Chondrocyte (in vitro differentiated cells): ENCODE data around the gene THSD4. TPM values are rescaled to one million over a fixed set of nuclear protein-coding genes. Genes with fewer than 3 reads are reported as not detected.

ENCODE experiments used
- DNase-seq: peaks from one replicate; pipeline ENCODE4 v3.0.0; 2021; ENCODE audit warnings: mixed read lengths, low spot score
- H3K27ac Mint-ChIP-seq: one replicate; pipeline ENCODE4 v1.8.0; 2021; ENCODE audit warnings: mild to moderate bottlenecking, moderate library complexity, mixed read lengths; ENCODE audit not compliant: unreplicated experiment
- H3K27me3 Mint-ChIP-seq: 2 replicates; pipeline ENCODE4 v1.8.0; 2021; ENCODE audit warnings: low read depth, mixed read lengths
- H3K36me3 Mint-ChIP-seq: 2 replicates; pipeline ENCODE4 v1.8.0; 2021; ENCODE audit warnings: low read depth, mixed read lengths
- H3K4me1 Mint-ChIP-seq: 2 replicates; pipeline ENCODE4 v1.8.0; 2021; ENCODE audit warnings: low read depth, mild to moderate bottlenecking, mixed read lengths
- H3K4me3 Mint-ChIP-seq: one replicate; pipeline ENCODE4 v1.8.0; 2021; ENCODE audit warnings: mild to moderate bottlenecking, moderate library complexity, mixed read lengths; ENCODE audit not compliant: unreplicated experiment
- H3K9me3 Mint-ChIP-seq: 2 replicates; pipeline ENCODE4 v1.8.0; 2021; ENCODE audit warnings: low read depth, mixed read lengths
- total RNA-seq: library from RNA; stranded (reverse); gene quantifications from 3 replicates; pipeline ENCODE4 v1.2.1, GENCODE V29; 2021
- TF ChIP-seq, protein P1 (sequence below): fragments of 200-600 bp; sonication (generic); IDR thresholded peaks from 2 replicates; pipeline ENCODE4 v1.5.0; 2021; ENCODE audit warnings: antibody characterized with exemption, mild to moderate bottlenecking, moderate library complexity

Gene THSD4
- total RNA-seq, 1 donor from 2014 or later, result 3.4 TPM

DNA sequence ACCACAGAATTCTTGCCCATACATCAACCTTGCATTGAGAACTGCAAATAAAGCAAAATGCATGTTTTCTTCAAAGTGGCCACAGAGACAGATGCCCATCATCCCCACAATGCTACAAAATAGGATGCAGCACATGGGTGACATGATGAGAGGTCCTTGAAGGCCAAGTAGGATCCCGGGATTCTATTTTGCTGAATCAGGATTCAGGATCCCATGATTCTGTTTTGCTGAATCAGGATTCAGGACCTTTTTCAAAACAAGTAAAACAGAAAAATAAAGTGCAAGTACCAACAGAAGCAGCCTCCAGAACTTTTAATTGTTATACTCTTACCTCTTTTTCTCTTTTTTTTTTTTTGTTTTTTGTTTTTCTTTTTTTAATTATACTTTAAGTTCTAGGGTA, 453.0 kb downstream of the THSD4 start:
- no peak for DNase-seq
- H3K27me3 Mint-ChIP-seq, result peaks cover 3% of the 10 kb centered on the region
- TF ChIP-seq, protein P1, sequence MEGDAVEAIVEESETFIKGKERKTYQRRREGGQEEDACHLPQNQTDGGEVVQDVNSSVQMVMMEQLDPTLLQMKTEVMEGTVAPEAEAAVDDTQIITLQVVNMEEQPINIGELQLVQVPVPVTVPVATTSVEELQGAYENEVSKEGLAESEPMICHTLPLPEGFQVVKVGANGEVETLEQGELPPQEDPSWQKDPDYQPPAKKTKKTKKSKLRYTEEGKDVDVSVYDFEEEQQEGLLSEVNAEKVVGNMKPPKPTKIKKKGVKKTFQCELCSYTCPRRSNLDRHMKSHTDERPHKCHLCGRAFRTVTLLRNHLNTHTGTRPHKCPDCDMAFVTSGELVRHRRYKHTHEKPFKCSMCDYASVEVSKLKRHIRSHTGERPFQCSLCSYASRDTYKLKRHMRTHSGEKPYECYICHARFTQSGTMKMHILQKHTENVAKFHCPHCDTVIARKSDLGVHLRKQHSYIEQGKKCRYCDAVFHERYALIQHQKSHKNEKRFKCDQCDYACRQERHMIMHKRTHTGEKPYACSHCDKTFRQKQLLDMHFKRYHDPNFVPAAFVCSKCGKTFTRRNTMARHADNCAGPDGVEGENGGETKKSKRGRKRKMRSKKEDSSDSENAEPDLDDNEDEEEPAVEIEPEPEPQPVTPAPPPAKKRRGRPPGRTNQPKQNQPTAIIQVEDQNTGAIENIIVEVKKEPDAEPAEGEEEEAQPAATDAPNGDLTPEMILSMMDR, result no peak
- H3K27ac Mint-ChIP-seq, result no peak overlapping the region
- H3K36me3 Mint-ChIP-seq, result no peaks in the 10 kb centered on the region
- H3K4me3 Mint-ChIP-seq, result no peak overlapping the region
- no peaks in the 10 kb centered on the region for H3K9me3 Mint-ChIP-seq
- H3K4me1 Mint-ChIP-seq, result peaks cover 13% of the 10 kb centered on the region

DNA sequence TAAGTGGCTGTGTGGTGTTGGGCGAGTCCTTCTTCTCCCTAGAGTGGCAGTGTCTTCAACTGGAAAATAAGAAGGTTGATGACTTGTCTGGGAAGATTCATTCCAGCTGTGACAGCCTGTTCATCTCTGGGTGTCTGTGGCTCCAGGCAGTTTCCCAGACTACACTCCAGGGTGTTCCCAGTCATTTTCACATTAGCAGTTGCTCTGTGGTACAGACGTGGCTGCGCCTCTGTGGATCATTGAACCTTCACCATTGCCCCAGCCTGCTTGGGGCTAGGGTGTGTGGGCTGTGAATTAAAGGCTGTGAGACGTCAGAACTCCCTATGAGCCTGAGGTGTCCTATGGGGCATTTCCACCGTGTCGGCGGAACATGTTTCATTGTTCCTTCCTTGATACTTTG, 455.5 kb downstream of the THSD4 start:
- Mint-ChIP-seq H3K27ac (no peak overlapping the region), H3K4me1 (peaks cover 13% of the 10 kb centered on the region), H3K36me3 (no peaks in the 10 kb centered on the region), H3K9me3 (no peaks in the 10 kb centered on the region), H3K27me3 (peaks cover 3% of the 10 kb centered on the region), H3K4me3 (no peak overlapping the region)
- DNase-seq, result no peak
- TF ChIP-seq, protein P1, result no peak

DNA sequence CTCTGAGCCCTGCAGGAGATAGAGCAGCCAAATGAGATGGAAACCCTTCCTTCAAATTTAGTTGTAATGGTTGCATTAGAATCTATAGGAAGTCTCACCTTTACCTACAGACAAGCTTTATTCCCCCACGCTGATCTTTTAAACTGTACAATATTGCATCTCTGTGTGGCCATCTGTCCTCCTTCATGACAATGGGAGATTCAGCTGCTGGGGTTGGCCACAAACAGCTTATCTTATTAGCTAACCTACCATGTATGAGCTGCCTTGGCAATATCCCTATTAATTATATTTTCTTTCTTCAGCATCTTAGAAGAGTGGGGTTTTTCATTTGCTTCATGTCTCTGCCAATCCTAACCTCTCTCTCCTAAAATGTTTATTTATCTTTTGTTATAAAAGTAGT, 456.4 kb downstream of the THSD4 start:
- no peak overlapping the region for H3K27ac Mint-ChIP-seq
- H3K4me1 Mint-ChIP-seq, result peaks cover 13% of the 10 kb centered on the region
- H3K9me3 Mint-ChIP-seq, result no peaks in the 10 kb centered on the region
- TF ChIP-seq, protein P1, result no peak
- H3K4me3 Mint-ChIP-seq, result no peak overlapping the region
- no peak for DNase-seq
- H3K27me3 Mint-ChIP-seq, result peaks cover 3% of the 10 kb centered on the region
- H3K36me3 Mint-ChIP-seq, result no peaks in the 10 kb centered on the region

DNA sequence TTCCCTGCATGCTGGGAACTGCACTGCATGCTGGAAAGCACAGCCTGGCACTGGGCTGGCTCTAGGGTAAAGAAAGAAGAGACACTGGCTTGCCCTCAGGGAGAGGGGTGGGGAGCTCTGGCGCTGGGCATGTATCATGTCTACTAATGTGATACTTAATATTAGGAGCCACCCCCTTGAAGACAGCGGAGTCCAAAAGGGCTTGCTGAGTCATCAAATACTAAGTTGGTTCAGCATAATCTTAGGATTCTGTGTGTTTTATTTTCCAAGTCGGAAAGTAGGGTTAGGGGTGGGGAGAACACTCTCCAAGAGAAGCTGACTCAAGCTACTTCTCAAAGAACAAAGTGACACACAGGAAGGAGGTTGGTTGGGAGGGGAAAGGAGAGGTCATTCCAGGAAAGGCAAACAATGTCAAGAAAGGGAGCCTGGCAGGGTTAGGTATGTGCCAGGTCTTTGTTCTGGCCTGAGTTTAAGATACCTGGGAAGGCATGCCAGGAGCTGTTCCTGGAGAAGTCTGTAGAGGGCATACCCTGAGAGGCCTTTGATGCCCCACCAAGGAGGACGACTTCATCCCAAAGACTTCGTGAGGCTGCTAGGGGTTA, 457.3 kb downstream of the THSD4 start:
- no peaks in the 10 kb centered on the region for H3K36me3 Mint-ChIP-seq

DNA sequence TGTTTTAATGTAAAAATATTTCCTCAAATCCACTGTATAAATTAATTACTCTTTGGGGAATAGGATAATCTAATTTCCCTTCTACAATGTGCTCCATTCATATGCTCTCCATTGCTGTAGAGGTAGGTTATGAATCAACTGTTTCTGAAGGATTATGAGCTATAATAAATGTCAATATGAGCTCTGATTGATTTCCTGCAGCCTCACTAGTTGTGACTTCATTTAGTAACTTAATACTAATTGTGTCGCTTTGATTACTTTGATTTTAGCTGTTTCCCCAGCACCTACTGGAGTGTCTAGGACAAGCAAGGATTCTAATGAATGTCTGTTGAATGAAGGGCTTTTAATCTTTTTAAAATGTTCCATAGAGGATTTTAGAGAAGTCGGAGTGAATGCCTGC, 458.3 kb downstream of the THSD4 start:
- DNase-seq, result no peak
- Mint-ChIP-seq H3K4me3 (no peak overlapping the region), H3K4me1 (peaks cover 12% of the 10 kb centered on the region), H3K36me3 (no peaks in the 10 kb centered on the region), H3K9me3 (no peaks in the 10 kb centered on the region), H3K27ac (no peak overlapping the region), H3K27me3 (peaks cover 3% of the 10 kb centered on the region)
- TF ChIP-seq, protein P1, result no peak

More for the DNA sequence above, 457.3 kb downstream of the THSD4 start:
- DNase-seq, result no peak
- H3K27me3 Mint-ChIP-seq, result peaks cover 3% of the 10 kb centered on the region
- H3K4me1 Mint-ChIP-seq, result peaks cover 13% of the 10 kb centered on the region
- no peak overlapping the region for H3K4me3 Mint-ChIP-seq
- no peak overlapping the region for H3K27ac Mint-ChIP-seq
- H3K9me3 Mint-ChIP-seq, result no peaks in the 10 kb centered on the region
- TF ChIP-seq, protein P1, result no peak
